MM.1S (cell line): ENCODE data around the gene FIBIN.

Experiments
- EZH2 ChIP-seq: fragments of 300-600 bp; sonication (generic); optimal IDR thresholded peaks from 2 replicates; pipeline ENCODE3; 2017; ENCODE audit warnings: low read depth, mild to moderate bottlenecking, antibody characterized with exemption, low read length, mixed read lengths
- EZH2phosphoT487 ChIP-seq: fragments of 300-600 bp; sonication (generic); IDR thresholded peaks from 2 replicates; pipeline ENCODE4 v1.6.1; 2018; ENCODE audit warnings: antibody characterized with exemption, low read length
- TF ChIP-seq, protein P1 (sequence below): fragments of 300-600 bp; sonication (generic); IDR thresholded peaks from 2 replicates; pipeline ENCODE4 v1.5.1; 2016; ENCODE audit warnings: antibody characterized with exemption, low read length, mixed read lengths

DNA sequence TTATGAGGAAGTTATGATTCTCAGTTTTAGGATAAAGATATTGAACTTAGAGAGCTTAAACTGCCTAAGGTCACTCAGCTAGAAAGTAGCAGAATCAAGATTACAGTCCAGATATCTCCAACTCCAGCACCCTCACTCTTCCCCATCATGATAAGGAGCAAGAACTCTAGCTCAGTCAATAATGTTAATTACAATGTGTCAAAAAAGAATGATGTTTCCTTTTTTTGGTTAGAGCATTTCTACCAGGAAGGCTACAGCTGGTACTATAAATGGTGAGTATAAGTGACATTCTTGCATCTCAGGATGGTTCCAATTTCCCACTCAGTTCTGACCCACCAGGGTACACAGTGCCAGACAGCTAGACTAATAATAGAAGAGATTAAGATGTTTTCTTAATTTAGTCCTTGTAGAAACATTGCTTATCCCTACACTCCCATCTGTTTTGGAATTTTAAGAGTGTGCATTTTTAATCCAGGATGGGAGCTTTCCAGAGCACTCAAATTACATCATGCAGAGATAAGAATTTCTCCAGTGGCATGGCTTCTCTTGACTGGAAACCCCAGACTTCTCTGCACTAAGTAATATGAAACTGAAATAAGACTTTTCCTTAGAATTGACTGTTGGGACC lies 25.1 kb downstream of the FIBIN start:
- TF ChIP-seq, protein P1, sequence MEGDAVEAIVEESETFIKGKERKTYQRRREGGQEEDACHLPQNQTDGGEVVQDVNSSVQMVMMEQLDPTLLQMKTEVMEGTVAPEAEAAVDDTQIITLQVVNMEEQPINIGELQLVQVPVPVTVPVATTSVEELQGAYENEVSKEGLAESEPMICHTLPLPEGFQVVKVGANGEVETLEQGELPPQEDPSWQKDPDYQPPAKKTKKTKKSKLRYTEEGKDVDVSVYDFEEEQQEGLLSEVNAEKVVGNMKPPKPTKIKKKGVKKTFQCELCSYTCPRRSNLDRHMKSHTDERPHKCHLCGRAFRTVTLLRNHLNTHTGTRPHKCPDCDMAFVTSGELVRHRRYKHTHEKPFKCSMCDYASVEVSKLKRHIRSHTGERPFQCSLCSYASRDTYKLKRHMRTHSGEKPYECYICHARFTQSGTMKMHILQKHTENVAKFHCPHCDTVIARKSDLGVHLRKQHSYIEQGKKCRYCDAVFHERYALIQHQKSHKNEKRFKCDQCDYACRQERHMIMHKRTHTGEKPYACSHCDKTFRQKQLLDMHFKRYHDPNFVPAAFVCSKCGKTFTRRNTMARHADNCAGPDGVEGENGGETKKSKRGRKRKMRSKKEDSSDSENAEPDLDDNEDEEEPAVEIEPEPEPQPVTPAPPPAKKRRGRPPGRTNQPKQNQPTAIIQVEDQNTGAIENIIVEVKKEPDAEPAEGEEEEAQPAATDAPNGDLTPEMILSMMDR: no peak
- no peak for TF ChIP-seq EZH2
- TF ChIP-seq EZH2phosphoT487: no peak
